ENCODE data around the gene TSFM. TPM values are rescaled to one million over a fixed set of nuclear protein-coding genes. Genes with fewer than 3 reads are reported as not detected.

Gene TSFM
- total RNA-seq, 1 experiment from 2014 or later, result 48.7 TPM

DNA sequence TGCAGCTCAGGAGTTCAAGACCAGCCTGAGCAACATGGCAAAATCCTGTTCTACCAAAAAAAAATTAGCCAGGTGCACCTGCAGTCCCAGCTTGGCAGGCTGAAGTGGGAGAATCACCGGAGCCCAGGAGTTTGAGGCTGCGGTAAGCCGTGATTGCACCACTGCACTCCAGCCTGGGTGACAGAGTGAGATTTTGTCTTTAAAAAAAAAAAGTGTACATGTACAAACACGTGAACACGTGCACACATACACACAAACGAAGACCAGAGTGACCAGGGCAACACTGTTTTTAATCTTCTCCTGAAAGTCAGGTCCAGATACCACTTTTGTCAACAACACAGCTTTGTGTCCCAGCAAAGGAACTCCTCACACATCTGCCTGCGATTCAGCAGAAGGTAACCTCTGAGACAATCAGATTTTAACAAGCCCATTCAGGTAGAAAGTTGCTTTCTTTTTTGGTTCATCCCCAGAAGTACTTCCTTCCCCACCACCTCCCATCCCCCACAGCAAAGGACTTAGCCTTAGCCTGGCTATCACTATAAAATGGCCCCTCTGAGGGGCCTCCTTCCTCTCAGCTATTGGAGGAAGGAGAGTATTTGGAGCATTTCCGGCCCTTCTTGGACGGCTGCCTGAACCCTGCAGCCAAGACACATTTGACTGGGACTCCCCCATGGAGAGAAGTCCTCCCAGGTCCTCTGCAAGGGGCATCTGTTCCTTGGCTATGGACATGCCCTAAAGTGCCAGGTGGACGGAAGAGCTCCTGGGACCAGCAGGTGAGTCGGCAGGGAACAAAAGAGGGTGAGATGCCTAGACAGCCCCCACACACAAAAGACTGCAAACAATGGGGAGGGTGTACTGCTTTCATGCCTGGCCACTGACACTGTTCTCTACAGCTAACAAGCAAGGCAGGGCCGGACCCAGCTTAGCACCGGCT lies 54.1 kb downstream of the TSFM start:
- ATAC-seq, result peak; percentile 59
- Mint-ChIP-seq H3K36me3 (no peaks in the 10 kb centered on the region), H3K27me3 (ENCODE audit: low read depth) (no peaks in the 10 kb centered on the region), H3K4me1 (peaks cover 95% of the 10 kb centered on the region), H3K27ac (peak overlapping the region; percentile 97), H3K9me3 (no peaks in the 10 kb centered on the region), H3K4me3 (peak overlapping the region; percentile 47)
- DNase-seq (ENCODE audit: low spot score), result peak; percentile 47
- ChIA-PET CTCF (interaction anchor here (0.7 to 6.7 kb wide), 14 partner anchors 10 to 72 kb away, joined by 3 to 77 read pairs (median 6); partner anchors contain the start of gene CTDSP2), POLR2A (interaction anchor here (0.6 to 7.8 kb wide), 9 partner anchors 9 to 424 kb away, joined by 3 to 134 read pairs (median 4); partner anchors contain the start of genes CTDSP2, EEF1AKMT3 and TSFM)
- no peak for TF ChIP-seq ESRRA (CRISPR knock-in tag; IDR thresholded peaks at IDR 0.05; ENCODE audit: borderline replicate concordance)
- no peak for TF ChIP-seq NFE2L1 (CRISPR knock-in tag; IDR thresholded peaks at IDR 0.05)
- TF ChIP-seq ZNF121 (CRISPR knock-in tag; IDR thresholded peaks at IDR 0.05), result 0 out of 2 replicates have a peak, but pooled peaks have one; percentile 53
- no peak for TF ChIP-seq RORB (CRISPR knock-in tag; IDR thresholded peaks at IDR 0.05)
- no peak for TF ChIP-seq RELA (CRISPR knock-in tag; IDR thresholded peaks at IDR 0.05; ENCODE audit: borderline replicate concordance)
- no peak for TF ChIP-seq ZNF396 (CRISPR knock-in tag; IDR thresholded peaks at IDR 0.05; ENCODE audit: borderline replicate concordance)
- TF ChIP-seq, protein P1, sequence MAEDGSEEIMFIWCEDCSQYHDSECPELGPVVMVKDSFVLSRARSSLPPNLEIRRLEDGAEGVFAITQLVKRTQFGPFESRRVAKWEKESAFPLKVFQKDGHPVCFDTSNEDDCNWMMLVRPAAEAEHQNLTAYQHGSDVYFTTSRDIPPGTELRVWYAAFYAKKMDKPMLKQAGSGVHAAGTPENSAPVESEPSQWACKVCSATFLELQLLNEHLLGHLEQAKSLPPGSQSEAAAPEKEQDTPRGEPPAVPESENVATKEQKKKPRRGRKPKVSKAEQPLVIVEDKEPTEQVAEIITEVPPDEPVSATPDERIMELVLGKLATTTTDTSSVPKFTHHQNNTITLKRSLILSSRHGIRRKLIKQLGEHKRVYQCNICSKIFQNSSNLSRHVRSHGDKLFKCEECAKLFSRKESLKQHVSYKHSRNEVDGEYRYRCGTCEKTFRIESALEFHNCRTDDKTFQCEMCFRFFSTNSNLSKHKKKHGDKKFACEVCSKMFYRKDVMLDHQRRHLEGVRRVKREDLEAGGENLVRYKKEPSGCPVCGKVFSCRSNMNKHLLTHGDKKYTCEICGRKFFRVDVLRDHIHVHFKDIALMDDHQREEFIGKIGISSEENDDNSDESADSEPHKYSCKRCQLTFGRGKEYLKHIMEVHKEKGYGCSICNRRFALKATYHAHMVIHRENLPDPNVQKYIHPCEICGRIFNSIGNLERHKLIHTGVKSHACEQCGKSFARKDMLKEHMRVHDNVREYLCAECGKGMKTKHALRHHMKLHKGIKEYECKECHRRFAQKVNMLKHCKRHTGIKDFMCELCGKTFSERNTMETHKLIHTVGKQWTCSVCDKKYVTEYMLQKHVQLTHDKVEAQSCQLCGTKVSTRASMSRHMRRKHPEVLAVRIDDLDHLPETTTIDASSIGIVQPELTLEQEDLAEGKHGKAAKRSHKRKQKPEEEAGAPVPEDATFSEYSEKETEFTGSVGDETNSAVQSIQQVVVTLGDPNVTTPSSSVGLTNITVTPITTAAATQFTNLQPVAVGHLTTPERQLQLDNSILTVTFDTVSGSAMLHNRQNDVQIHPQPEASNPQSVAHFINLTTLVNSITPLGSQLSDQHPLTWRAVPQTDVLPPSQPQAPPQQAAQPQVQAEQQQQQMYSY (CRISPR knock-in tag; IDR thresholded peaks at IDR 0.05), result no peak
- no peak for TF ChIP-seq ZNF423 (CRISPR knock-in tag; IDR thresholded peaks at IDR 0.05)
- peak; percentile 71 for TF ChIP-seq ZNF263 (CRISPR knock-in tag; IDR thresholded peaks at IDR 0.05; ENCODE audit: low read depth)
- TF ChIP-seq ZNF416 (CRISPR knock-in tag; IDR thresholded peaks at IDR 0.05), result no peak
- no peak for TF ChIP-seq NFYB (CRISPR knock-in tag; conservative IDR thresholded peaks at IDR 0.05; ENCODE audit: low read depth)
- TF ChIP-seq, protein P2, sequence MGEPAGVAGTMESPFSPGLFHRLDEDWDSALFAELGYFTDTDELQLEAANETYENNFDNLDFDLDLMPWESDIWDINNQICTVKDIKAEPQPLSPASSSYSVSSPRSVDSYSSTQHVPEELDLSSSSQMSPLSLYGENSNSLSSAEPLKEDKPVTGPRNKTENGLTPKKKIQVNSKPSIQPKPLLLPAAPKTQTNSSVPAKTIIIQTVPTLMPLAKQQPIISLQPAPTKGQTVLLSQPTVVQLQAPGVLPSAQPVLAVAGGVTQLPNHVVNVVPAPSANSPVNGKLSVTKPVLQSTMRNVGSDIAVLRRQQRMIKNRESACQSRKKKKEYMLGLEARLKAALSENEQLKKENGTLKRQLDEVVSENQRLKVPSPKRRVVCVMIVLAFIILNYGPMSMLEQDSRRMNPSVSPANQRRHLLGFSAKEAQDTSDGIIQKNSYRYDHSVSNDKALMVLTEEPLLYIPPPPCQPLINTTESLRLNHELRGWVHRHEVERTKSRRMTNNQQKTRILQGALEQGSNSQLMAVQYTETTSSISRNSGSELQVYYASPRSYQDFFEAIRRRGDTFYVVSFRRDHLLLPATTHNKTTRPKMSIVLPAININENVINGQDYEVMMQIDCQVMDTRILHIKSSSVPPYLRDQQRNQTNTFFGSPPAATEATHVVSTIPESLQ (CRISPR knock-in tag; IDR thresholded peaks at IDR 0.05), result no peak
- TF ChIP-seq, protein P3, sequence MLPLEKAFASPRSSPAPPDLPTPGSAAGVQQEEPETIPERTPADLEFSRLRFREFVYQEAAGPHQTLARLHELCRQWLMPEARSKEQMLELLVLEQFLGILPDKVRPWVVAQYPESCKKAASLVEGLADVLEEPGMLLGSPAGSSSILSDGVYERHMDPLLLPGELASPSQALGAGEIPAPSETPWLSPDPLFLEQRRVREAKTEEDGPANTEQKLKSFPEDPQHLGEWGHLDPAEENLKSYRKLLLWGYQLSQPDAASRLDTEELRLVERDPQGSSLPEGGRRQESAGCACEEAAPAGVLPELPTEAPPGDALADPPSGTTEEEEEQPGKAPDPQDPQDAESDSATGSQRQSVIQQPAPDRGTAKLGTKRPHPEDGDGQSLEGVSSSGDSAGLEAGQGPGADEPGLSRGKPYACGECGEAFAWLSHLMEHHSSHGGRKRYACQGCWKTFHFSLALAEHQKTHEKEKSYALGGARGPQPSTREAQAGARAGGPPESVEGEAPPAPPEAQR (CRISPR knock-in tag; IDR thresholded peaks at IDR 0.05), result no peak
- TF ChIP-seq SP1 (CRISPR knock-in tag; conservative IDR thresholded peaks at IDR 0.05), result peak; percentile 43
- TF ChIP-seq ETV6 (CRISPR knock-in tag; IDR thresholded peaks at IDR 0.05), result peak; percentile 41; the same call in 1 of the 2 replicates
- TF ChIP-seq, protein P4, sequence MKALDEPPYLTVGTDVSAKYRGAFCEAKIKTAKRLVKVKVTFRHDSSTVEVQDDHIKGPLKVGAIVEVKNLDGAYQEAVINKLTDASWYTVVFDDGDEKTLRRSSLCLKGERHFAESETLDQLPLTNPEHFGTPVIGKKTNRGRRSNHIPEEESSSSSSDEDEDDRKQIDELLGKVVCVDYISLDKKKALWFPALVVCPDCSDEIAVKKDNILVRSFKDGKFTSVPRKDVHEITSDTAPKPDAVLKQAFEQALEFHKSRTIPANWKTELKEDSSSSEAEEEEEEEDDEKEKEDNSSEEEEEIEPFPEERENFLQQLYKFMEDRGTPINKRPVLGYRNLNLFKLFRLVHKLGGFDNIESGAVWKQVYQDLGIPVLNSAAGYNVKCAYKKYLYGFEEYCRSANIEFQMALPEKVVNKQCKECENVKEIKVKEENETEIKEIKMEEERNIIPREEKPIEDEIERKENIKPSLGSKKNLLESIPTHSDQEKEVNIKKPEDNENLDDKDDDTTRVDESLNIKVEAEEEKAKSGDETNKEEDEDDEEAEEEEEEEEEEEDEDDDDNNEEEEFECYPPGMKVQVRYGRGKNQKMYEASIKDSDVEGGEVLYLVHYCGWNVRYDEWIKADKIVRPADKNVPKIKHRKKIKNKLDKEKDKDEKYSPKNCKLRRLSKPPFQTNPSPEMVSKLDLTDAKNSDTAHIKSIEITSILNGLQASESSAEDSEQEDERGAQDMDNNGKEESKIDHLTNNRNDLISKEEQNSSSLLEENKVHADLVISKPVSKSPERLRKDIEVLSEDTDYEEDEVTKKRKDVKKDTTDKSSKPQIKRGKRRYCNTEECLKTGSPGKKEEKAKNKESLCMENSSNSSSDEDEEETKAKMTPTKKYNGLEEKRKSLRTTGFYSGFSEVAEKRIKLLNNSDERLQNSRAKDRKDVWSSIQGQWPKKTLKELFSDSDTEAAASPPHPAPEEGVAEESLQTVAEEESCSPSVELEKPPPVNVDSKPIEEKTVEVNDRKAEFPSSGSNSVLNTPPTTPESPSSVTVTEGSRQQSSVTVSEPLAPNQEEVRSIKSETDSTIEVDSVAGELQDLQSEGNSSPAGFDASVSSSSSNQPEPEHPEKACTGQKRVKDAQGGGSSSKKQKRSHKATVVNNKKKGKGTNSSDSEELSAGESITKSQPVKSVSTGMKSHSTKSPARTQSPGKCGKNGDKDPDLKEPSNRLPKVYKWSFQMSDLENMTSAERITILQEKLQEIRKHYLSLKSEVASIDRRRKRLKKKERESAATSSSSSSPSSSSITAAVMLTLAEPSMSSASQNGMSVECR (CRISPR knock-in tag; IDR thresholded peaks at IDR 0.05; ENCODE audit: borderline replicate concordance), result 0 out of 2 replicates have a peak, but pooled peaks have one; percentile 30
- TF ChIP-seq CBFB (CRISPR knock-in tag; IDR thresholded peaks at IDR 0.05; ENCODE audit: low read depth), result no peak
- TF ChIP-seq, protein P5, sequence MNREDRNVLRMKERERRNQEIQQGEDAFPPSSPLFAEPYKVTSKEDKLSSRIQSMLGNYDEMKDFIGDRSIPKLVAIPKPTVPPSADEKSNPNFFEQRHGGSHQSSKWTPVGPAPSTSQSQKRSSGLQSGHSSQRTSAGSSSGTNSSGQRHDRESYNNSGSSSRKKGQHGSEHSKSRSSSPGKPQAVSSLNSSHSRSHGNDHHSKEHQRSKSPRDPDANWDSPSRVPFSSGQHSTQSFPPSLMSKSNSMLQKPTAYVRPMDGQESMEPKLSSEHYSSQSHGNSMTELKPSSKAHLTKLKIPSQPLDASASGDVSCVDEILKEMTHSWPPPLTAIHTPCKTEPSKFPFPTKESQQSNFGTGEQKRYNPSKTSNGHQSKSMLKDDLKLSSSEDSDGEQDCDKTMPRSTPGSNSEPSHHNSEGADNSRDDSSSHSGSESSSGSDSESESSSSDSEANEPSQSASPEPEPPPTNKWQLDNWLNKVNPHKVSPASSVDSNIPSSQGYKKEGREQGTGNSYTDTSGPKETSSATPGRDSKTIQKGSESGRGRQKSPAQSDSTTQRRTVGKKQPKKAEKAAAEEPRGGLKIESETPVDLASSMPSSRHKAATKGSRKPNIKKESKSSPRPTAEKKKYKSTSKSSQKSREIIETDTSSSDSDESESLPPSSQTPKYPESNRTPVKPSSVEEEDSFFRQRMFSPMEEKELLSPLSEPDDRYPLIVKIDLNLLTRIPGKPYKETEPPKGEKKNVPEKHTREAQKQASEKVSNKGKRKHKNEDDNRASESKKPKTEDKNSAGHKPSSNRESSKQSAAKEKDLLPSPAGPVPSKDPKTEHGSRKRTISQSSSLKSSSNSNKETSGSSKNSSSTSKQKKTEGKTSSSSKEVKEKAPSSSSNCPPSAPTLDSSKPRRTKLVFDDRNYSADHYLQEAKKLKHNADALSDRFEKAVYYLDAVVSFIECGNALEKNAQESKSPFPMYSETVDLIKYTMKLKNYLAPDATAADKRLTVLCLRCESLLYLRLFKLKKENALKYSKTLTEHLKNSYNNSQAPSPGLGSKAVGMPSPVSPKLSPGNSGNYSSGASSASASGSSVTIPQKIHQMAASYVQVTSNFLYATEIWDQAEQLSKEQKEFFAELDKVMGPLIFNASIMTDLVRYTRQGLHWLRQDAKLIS (CRISPR knock-in tag; IDR thresholded peaks at IDR 0.05; ENCODE audit: borderline replicate concordance), result no peak
- TF ChIP-seq ZNF219 (CRISPR knock-in tag; IDR thresholded peaks at IDR 0.05; ENCODE audit: borderline replicate concordance), result no peak
- TF ChIP-seq CREB1 (CRISPR knock-in tag; IDR thresholded peaks at IDR 0.05), result no peak
